AG04449 (cell line): ENCODE results near the gene CGN.

Experiments used
- CTCF ChIA-PET: fragments of 350-600 bp; formaldehyde crosslinking; extraction: SDS; loops from one replicate; lab custom pipeline; 2021; ENCODE audit warnings: antibody characterized with exemption; lab: Yijun Ruan, JAX
- POLR2A ChIA-PET: fragments of 400-600, 350-600 bp; formaldehyde crosslinking; extraction: SDS; loops from one replicate; lab custom pipeline; 2020; ENCODE audit warnings: antibody characterized with exemption, inconsistent platforms; lab: Yijun Ruan, JAX
- DNase-seq: peaks from one replicate; pipeline ENCODE4 v3.0.0-alpha.2; 2010; ENCODE audit warnings: low read depth, low spot score
- H3K4me3 ChIP-seq: 2 replicates; pipeline ENCODE4 v1.5.1; 2011; ENCODE audit warnings: low read depth, mild to moderate bottlenecking, control low read depth, low read length
- TF ChIP-seq, protein P1 (sequence below): IDR thresholded peaks from one replicate; pipeline ENCODE4 v1.5.1; 2011; ENCODE audit warnings: mild to moderate bottlenecking, moderate library complexity, low read length, control low read depth, inconsistent platforms; ENCODE audit not compliant: insufficient read depth; ENCODE audit errors: missing control alignments

CGN gene, protein sequence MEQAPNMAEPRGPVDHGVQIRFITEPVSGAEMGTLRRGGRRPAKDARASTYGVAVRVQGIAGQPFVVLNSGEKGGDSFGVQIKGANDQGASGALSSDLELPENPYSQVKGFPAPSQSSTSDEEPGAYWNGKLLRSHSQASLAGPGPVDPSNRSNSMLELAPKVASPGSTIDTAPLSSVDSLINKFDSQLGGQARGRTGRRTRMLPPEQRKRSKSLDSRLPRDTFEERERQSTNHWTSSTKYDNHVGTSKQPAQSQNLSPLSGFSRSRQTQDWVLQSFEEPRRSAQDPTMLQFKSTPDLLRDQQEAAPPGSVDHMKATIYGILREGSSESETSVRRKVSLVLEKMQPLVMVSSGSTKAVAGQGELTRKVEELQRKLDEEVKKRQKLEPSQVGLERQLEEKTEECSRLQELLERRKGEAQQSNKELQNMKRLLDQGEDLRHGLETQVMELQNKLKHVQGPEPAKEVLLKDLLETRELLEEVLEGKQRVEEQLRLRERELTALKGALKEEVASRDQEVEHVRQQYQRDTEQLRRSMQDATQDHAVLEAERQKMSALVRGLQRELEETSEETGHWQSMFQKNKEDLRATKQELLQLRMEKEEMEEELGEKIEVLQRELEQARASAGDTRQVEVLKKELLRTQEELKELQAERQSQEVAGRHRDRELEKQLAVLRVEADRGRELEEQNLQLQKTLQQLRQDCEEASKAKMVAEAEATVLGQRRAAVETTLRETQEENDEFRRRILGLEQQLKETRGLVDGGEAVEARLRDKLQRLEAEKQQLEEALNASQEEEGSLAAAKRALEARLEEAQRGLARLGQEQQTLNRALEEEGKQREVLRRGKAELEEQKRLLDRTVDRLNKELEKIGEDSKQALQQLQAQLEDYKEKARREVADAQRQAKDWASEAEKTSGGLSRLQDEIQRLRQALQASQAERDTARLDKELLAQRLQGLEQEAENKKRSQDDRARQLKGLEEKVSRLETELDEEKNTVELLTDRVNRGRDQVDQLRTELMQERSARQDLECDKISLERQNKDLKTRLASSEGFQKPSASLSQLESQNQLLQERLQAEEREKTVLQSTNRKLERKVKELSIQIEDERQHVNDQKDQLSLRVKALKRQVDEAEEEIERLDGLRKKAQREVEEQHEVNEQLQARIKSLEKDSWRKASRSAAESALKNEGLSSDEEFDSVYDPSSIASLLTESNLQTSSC

DNA sequence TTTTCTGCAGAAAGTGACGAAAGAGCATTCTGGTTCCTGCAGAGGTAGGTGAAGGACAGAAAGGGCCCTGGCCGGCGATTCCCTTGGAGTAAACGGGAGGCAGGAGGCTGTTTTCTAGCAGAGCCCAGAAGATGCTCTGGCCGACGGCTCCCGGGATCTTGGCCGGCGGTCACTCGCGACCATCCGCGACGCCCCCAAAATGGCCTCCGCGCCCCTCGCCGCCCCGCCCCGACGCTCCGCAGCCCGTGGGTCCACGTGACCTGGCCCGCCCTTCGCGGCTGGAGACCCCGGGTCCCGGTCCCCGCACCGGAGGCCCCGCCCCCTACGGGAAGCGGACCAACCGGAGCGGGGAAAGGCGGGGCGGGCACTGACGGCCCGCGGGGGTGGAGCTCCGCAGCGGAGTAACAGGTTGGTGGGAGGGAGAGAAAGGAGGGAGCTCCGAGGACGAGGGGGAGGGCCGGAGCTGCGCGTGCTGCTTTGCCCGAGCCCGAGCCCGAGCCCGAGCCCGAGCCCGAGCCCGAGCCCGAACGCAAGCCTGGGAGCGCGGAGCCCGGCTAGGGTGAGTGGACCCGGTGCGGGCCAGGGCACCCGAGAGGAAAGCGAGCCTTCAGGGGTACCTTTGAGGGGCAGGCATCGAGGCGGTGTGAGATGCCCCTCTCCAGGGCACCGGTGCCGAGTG lies at the start of gene CGN:
CGN (plus strand) TSS at position 431 of the 679 bp plus-strand sequence. CDS start 7,133 bp downstream, outside the sequence.
- TF ChIP-seq, protein P1, sequence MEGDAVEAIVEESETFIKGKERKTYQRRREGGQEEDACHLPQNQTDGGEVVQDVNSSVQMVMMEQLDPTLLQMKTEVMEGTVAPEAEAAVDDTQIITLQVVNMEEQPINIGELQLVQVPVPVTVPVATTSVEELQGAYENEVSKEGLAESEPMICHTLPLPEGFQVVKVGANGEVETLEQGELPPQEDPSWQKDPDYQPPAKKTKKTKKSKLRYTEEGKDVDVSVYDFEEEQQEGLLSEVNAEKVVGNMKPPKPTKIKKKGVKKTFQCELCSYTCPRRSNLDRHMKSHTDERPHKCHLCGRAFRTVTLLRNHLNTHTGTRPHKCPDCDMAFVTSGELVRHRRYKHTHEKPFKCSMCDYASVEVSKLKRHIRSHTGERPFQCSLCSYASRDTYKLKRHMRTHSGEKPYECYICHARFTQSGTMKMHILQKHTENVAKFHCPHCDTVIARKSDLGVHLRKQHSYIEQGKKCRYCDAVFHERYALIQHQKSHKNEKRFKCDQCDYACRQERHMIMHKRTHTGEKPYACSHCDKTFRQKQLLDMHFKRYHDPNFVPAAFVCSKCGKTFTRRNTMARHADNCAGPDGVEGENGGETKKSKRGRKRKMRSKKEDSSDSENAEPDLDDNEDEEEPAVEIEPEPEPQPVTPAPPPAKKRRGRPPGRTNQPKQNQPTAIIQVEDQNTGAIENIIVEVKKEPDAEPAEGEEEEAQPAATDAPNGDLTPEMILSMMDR = no peak
- DNase-seq = no peak
- CTCF ChIA-PET = interaction anchor here (0.7 to 1.6 kb wide), 5 partner anchors 9 to 246 kb away, joined by 3 to 4 read pairs (median 3); no protein-coding TSS in a partner anchor
- peak within 1 kb of the TSS; percentile 54 for H3K4me3 ChIP-seq
- POLR2A ChIA-PET = interaction anchor here (0.6 kb wide), 1 partner anchor 490 kb away, joined by 3 read pairs; no protein-coding TSS in a partner anchor

DNA sequence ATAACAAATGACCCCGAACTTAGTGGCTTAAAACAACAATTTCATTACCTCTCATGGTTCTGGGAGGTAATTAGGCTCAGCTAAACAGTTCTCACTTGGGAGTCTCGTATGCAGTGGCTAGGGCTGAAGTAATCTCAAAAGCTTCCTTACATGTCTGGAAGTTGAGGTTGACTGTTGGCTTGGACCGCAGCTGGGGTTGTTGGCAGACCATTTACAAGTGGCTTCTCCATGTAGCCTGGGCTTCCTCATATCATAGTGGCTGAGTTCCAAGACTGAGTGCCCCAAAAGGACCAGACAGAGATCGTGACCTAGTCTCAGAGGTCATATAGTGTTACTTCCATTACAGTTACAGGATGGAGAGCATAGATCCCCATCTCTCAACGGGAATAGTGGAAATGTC lies 49.5 kb upstream of the CGN start:
- TF ChIP-seq, protein P1 = no peak
- no peak overlapping the region for H3K4me3 ChIP-seq
- ChIA-PET POLR2A (no interaction called here), CTCF (interaction anchor here (1.1 to 2.0 kb wide), 3 partner anchors 10 to 273 kb away, joined by 4 to 5 read pairs (median 5); no protein-coding TSS in a partner anchor)
- DNase-seq = no peak

DNA sequence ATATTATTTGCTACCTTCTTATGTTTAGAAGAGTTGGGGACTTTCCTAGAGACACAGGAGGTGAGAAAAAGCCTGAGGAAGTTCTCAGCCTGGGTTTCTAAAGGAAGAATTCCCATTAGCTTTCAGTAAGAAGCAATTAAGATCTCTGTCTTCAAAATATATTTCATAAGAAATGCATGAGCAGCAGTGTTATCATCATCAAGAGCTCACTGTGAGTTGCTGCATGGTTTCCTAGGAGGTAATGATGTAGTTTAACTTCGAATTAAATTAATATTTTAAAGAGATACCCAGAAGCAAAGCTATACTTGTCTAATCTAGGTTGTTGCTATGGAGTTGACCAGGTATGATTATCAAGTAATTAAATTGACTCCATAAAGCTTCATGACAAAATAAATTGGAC lies 46.2 kb upstream of the CGN start:
- ChIA-PET CTCF (interaction anchor here (0.7 to 0.8 kb wide), 2 partner anchors 10 to 69 kb away, joined by 3 read pairs; no protein-coding TSS in a partner anchor), POLR2A (no interaction called here)
- TF ChIP-seq, protein P1 = no peak
- no peak for DNase-seq
- no peak overlapping the region for H3K4me3 ChIP-seq

DNA sequence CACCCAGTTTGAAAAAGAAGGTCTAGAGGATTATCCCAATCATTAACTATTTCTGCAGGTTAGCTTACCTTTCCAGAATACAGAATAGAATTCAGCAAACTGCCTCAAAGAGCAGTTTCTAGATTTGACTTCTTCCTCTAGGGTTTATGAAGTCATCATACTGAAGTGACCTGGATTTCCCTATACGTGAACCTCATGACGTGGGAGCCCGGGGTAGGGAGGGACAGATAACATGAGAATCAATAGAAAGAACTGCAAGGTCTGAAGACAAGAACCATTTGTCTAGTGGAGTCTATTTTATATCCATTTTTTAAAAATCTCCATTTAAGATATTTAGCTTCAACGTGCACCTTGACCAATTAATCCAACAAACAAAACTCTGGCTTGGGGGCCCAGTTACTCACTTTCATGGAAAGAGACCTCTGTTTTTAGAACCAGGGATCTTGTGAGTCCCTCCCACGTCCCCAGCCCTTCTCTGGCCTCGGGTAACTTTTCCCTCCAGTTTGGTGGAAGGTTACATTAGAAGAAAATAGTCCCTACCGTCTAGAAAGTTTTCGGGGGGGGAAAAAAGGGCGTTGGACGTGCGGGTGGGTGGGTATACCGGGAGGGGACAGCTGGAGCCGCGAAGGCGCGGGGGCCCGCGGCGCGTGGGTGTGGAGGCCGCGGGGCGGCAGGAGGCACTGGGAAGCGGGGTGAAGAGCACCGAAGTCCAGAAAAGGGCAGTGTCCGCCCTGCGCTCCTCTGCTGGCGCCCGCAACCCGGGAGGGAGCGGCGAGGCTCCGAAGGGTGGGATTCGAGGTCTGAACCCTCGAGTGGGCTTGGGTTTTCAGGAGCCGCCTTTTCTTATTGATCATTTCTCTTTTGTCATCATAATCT lies 38.1 kb upstream of the CGN start:
- peak overlapping the region; percentile 46 for H3K4me3 ChIP-seq
- no peak for DNase-seq
- POLR2A ChIA-PET = no interaction called here
- TF ChIP-seq, protein P1 = no peak
- CTCF ChIA-PET = interaction anchor here (1.2 to 1.8 kb wide), 2 partner anchors 12 to 262 kb away, joined by 4 to 5 read pairs; no protein-coding TSS in a partner anchor

DNA sequence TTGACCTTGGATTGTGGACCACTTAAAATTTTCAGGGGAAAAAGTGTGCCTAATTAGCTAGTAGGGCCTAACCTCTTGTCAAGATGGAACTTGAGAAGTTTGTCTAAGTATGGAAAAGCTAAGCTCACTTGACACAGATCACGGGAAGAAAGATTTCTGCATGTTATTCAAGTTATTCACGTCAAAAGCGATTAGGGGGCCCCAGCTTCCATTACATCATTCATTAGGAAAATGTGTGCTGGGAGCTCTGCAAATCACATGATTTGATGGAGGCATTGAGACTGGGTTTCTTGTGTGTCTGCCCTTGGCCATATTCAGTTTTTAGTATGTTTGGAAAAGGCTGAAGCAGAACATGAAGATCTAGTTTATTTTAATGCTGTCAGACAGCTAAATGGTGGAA lies 36.4 kb upstream of the CGN start:
- CTCF ChIA-PET = interaction anchor here (0.8 to 1.8 kb wide), 4 partner anchors 10 to 219 kb away, joined by 3 to 5 read pairs (median 4); no protein-coding TSS in a partner anchor

More for the DNA sequence above, 36.4 kb upstream of the CGN start:
- no peak overlapping the region for H3K4me3 ChIP-seq
- POLR2A ChIA-PET = no interaction called here
- no peak for DNase-seq
- TF ChIP-seq, protein P1 = no peak
